ENCODE measurements around the gene RNF11.

DNA sequence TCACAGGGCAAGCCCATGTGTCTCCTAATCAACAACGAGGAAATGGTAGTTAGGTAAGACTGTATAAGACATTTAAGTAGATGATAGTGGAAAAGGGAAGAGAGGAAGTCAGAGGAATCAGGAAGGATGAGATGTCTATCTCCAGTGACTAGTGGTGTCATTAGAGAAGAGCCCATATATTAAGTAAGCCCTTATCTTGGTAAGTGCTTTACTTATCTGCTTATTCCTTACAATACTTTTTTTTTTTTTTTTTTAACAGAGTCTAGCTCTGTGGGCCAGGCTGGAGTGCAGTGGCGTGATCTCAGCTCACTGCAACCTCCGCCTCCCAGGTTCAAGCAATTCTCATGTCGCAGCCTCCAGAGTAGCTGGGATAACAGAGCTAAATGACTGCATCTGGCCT, 29.5 kb downstream of the RNF11 start:
- TF ChIP-seq TAF1 (IDR thresholded peaks at IDR 0.05; ENCODE audit: borderline replicate concordance, low read depth, low read length) (no peak), POLR2AphosphoS5 (IDR thresholded peaks at IDR 0.05; ENCODE audit: low read depth, low read length) (no peak)
